ENCODE results near the gene GRIP1. TPM values are rescaled to one million over a fixed set of nuclear protein-coding genes. Genes with fewer than 3 reads are reported as not detected.

GRIP1 gene, protein sequence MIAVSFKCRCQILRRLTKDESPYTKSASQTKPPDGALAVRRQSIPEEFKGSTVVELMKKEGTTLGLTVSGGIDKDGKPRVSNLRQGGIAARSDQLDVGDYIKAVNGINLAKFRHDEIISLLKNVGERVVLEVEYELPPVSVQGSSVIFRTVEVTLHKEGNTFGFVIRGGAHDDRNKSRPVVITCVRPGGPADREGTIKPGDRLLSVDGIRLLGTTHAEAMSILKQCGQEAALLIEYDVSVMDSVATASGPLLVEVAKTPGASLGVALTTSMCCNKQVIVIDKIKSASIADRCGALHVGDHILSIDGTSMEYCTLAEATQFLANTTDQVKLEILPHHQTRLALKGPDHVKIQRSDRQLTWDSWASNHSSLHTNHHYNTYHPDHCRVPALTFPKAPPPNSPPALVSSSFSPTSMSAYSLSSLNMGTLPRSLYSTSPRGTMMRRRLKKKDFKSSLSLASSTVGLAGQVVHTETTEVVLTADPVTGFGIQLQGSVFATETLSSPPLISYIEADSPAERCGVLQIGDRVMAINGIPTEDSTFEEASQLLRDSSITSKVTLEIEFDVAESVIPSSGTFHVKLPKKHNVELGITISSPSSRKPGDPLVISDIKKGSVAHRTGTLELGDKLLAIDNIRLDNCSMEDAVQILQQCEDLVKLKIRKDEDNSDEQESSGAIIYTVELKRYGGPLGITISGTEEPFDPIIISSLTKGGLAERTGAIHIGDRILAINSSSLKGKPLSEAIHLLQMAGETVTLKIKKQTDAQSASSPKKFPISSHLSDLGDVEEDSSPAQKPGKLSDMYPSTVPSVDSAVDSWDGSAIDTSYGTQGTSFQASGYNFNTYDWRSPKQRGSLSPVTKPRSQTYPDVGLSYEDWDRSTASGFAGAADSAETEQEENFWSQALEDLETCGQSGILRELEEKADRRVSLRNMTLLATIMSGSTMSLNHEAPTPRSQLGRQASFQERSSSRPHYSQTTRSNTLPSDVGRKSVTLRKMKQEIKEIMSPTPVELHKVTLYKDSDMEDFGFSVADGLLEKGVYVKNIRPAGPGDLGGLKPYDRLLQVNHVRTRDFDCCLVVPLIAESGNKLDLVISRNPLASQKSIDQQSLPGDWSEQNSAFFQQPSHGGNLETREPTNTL
- total RNA-seq: 0.07 and 0.53 TPM in 2 replicates

DNA sequence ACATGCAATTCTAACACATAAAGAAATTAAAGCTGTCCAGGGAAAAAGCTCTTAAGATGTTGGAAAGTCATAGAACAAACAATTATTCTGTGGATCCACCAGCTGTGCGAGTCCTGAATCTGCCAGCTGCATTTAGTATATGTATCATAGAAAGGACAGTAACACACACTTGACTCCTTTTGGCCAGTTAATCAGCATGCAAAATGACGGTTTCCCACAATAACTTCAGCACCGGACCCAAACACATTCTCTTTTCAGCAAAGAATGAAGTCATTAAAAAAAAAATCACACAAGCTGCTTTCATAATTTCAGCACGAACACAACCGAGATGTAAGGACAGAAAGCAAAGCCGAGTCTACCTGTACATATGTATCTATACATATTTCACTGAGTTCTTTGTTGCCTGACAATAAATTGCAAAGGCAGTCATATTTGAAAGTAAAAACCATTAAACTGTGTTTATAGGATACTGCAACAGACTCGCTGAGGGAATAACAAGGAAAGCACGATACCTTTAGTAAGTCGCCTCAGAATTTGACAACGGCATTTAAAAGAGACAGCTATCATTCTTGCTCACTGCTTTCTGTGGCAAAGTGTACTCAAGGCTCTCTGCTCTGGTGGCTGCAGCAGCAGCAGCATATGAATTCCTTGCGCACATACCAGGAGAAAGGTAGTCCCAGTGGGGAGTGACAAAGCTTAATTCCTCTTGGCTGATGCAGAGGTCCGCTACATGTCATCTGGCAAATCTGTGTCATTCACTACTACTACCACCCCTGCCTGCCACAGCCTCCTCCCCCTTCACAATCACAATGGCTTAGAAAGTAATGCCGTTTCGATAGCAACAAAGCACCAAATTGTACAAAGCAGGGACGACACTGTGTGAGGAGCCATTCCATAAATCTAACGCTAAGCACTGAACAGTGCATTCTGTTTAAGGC lies at the start of gene GRIP1:
Gene GRIP1 (minus strand): TSS at position 739 of the 938 bp plus-strand sequence. CDS start 172 bp downstream, at position 567.

DNA sequence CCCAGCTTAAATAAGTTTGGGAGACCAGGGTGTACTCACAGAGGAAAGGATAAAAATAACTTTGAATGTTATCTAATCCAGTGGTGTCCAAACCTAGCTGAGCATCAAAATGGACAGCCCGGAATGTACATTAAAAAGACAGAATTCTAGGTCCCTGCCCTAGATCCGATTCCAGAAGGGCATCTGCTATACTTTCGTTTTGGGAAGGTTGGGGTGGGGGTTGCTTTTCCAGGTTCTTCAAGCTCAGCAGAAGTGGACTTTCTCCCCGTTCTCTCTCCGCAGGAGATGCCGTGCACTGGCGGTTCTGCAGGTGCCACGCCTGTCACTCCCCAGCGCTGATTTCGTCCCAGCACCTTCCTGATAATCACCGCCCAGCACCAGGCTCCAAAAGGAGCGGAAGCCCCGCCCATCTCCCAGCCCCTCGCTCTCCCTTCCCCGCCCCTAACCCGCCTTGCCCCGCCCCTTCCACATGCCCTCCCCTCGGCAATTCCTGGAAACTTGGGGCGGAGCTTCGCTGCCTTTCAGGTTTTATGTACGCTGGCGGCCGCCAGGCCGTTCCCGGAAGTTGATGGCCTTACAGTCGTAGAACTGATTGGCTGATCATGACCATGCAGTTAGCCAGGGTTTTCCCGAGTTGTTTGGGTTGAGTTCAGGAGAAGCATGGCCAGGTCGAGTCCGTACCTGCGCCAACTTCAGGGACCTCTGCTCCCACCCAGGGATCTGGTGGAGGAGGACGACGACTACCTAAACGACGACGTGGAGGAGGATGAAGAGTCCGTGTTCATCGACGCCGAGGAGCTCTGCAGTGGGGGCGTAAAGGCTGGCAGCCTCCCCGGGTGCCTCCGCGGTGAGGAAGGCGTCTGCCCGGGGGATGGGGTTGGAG lies 376.7 kb downstream of the GRIP1 start, which contains the start of gene HELB:
Gene HELB (plus strand): TSS at position 550 of the 883 bp plus-strand sequence. CDS start 111 bp downstream, at position 661.

Small RNAs within 50 kb of the gene (small RNA-seq; reads per million reads assigned to genes)
- not detected for gene OSBPL9P5
